ENCODE data around the gene EIF4G3. TPM values are rescaled to one million over a fixed set of nuclear protein-coding genes. Genes with fewer than 3 reads are reported as not detected.
"Not testable (repeated sequence)": the region's sequence is repeated elsewhere in the genome, so short reads cannot be mapped to it uniquely, and the experiment has no call there.

The EIF4G3 gene
- total RNA-seq, 1 donor from 2014 or later = 27.3 TPM

GRCh38 chr1:20871419-20871818 is 305.3 kb downstream of the EIF4G3 start:
- TF ChIP-seq CTCF (conservative IDR thresholded peaks at IDR 0.05; ENCODE audit: low read depth, low read length) = no peak
- H3K4me3 ChIP-seq (ENCODE audit: low read depth, low read length) = no peak overlapping the region
- DNase-seq (ENCODE audit: low read depth) = peak; percentile 66

GRCh38 chr1:20870718-20871117 is 306.0 kb downstream of the EIF4G3 start:
- no peak for TF ChIP-seq CTCF (conservative IDR thresholded peaks at IDR 0.05; ENCODE audit: low read depth, low read length)
- DNase-seq (ENCODE audit: low read depth) = no peak
- no peak overlapping the region for H3K4me3 ChIP-seq (ENCODE audit: low read depth, low read length)

GRCh38 chr1:20868263-20868662 is 308.4 kb downstream of the EIF4G3 start:
- no peak overlapping the region for H3K4me3 ChIP-seq (ENCODE audit: low read depth, low read length)
- TF ChIP-seq CTCF (conservative IDR thresholded peaks at IDR 0.05; ENCODE audit: low read depth, low read length) = no peak
- no peak for DNase-seq (ENCODE audit: low read depth)

- no peak overlapping the region for H3K4me3 ChIP-seq (ENCODE audit: low read depth, low read length)
- DNase-seq (ENCODE audit: low read depth) = no peak
- no peak for TF ChIP-seq CTCF (conservative IDR thresholded peaks at IDR 0.05; ENCODE audit: low read depth, low read length)
These were observed 308.9 kb downstream of the EIF4G3 start for GRCh38 chr1:20867847-20868246.

- H3K4me3 ChIP-seq (ENCODE audit: low read depth, low read length) = no peak overlapping the region
- no peak for TF ChIP-seq CTCF (conservative IDR thresholded peaks at IDR 0.05; ENCODE audit: low read depth, low read length)
- DNase-seq (ENCODE audit: low read depth) = no peak
These were observed 309.6 kb downstream of the EIF4G3 start for GRCh38 chr1:20867062-20867461.

- no peak overlapping the region for H3K4me3 ChIP-seq (ENCODE audit: low read depth, low read length)
- no peak for TF ChIP-seq CTCF (conservative IDR thresholded peaks at IDR 0.05; ENCODE audit: low read depth, low read length)
- no peak for DNase-seq (ENCODE audit: low read depth)
These were observed 311.7 kb downstream of the EIF4G3 start for GRCh38 chr1:20865001-20865400.

- TF ChIP-seq CTCF (conservative IDR thresholded peaks at IDR 0.05; ENCODE audit: low read depth, low read length) = no peak
- no peak overlapping the region for H3K4me3 ChIP-seq (ENCODE audit: low read depth, low read length)
- DNase-seq (ENCODE audit: low read depth) = no peak
These were observed 322.2 kb downstream of the EIF4G3 start for GRCh38 chr1:20854529-20854928.

GRCh38 chr1:20851791-20852190 is 324.9 kb downstream of the EIF4G3 start:
- DNase-seq (ENCODE audit: low read depth); H3K4me3 ChIP-seq (ENCODE audit: low read depth, low read length): not testable (repeated sequence)
